Right renal cortex interstitium (tissue), 3 donors: ENCODE measurements around the gene BAIAP2. TPM values are rescaled to one million over a fixed set of nuclear protein-coding genes. Genes with fewer than 3 reads are reported as not detected.
A peak's percentile ranks its signal among the peaks of the same experiment; 100 is the strongest.

Experiments used
- DNase-seq, 3 donors: peaks; one replicate each; pipeline ENCODE4 v3.0.0-alpha.2; 2013; ENCODE audit warnings: low read depth in 3 of 3, low spot score in 2 of 3
- polyA plus RNA-seq, 3 donors: library from polyadenylated mRNA; unstranded; fragments of 120-200 nt; gene quantifications; one replicate each; pipeline ENCODE4 v1.2.1, GENCODE V29; 2013; ENCODE audit not compliant: insufficient read length in 3 of 3

The BAIAP2 gene
- polyA plus RNA-seq, 3 donors: 34.8 to 40.4 (median 36.6) TPM

GRCh38 chr17:81101614-81102306 is 66.8 kb downstream of the BAIAP2 start:
- DNase-seq: peak in 2 of 3 donors; percentile 33 to 49

GRCh38 chr17:81102352-81102751 is 67.4 kb downstream of the BAIAP2 start:
- no peak for DNase-seq

- DNase-seq: no peak
Observed at GRCh38 chr17:81102869-81103268, 67.9 kb downstream of the BAIAP2 start.

GRCh38 chr17:81103379-81103778 is 68.4 kb downstream of the BAIAP2 start:
- DNase-seq: no peak

- DNase-seq: no peak
Observed at GRCh38 chr17:81106716-81107115, 71.8 kb downstream of the BAIAP2 start.

- DNase-seq: no peak
Observed at GRCh38 chr17:81108220-81108619, 73.3 kb downstream of the BAIAP2 start.

- no peak for DNase-seq
Observed at GRCh38 chr17:81109957-81110356, 75.0 kb downstream of the BAIAP2 start.

- no peak for DNase-seq
Observed at GRCh38 chr17:81110488-81111040, 75.6 kb downstream of the BAIAP2 start.

- no peak for DNase-seq
Observed at GRCh38 chr17:81111066-81111465, 76.1 kb downstream of the BAIAP2 start.

- no peak for DNase-seq
Observed at GRCh38 chr17:81112450-81112849, 77.5 kb downstream of the BAIAP2 start.

GRCh38 chr17:81113158-81113724 is 78.3 kb downstream of the BAIAP2 start:
- DNase-seq: no peak

GRCh38 chr17:81114351-81115093 is 79.6 kb downstream of the BAIAP2 start:
- no peak for DNase-seq

- no peak for DNase-seq
Observed at GRCh38 chr17:81115219-81115618, 80.3 kb downstream of the BAIAP2 start.

- DNase-seq: no peak
Observed at GRCh38 chr17:81115749-81116464, 81.0 kb downstream of the BAIAP2 start.

GRCh38 chr17:81116704-81117103 is 81.8 kb downstream of the BAIAP2 start:
- no peak for DNase-seq

GRCh38 chr17:81117672-81118198 is 82.8 kb downstream of the BAIAP2 start:
- DNase-seq: no peak

- no peak for DNase-seq
Observed at GRCh38 chr17:81118308-81119221, 83.6 kb downstream of the BAIAP2 start.

- peak; percentile 40 to 61 (median 58) for DNase-seq
Observed at GRCh38 chr17:81119223-81120148, 84.5 kb downstream of the BAIAP2 start.

GRCh38 chr17:81120149-81120484 is 85.2 kb downstream of the BAIAP2 start:
- DNase-seq: no peak
